ENCODE measurements around the gene ABHD17A.
"Not testable (repeated sequence)": the region's sequence is repeated elsewhere in the genome, so short reads cannot be mapped to it uniquely, and the experiment has no call there.

ABHD17A gene

GRCh38 chr19:1883784-1884183 lies 1.5 kb downstream of the ABHD17A start:
- TF ChIP-seq EZH2phosphoT487 (IDR thresholded peaks at IDR 0.05; ENCODE audit: low read length) (no peak), EZH2 (optimal IDR thresholded peaks at IDR 0.05; ENCODE audit: low read depth, low read length) (no peak), CTCF (IDR thresholded peaks at IDR 0.05; ENCODE audit: low read length) (no peak)
- Histone ChIP-seq H4K20me1 (ENCODE audit: insufficient read depth, low read length) (0 out of 2 replicates have a peak, but pooled peaks cover 6% of the 10 kb centered on the region), H3K36me3 (replicated peaks; ENCODE audit: insufficient read depth, low read length) (no peaks in the 10 kb centered on the region), H3K4me1 (ENCODE audit: low read length) (peaks cover 10% of the 10 kb centered on the region), H3F3A (ENCODE audit: insufficient read depth, low read length) (no peaks in the 10 kb centered on the region), H3K9me2 (replicated peaks; ENCODE audit: insufficient read depth, low read length) (no peaks in the 10 kb centered on the region), H3K9ac (ENCODE audit: low read length) (peak overlapping the region; percentile 89; the same call in 1 of the 2 replicates), H2AFZ (ENCODE audit: low read length) (no peak overlapping the region), H3K79me2 (ENCODE audit: low read length) (peaks cover 46% of the 10 kb centered on the region), H3K4me2 (ENCODE audit: low read depth, low read length) (peak overlapping the region; percentile 93), H3K27me3 (replicated peaks; ENCODE audit: insufficient read depth, low read length) (no peaks in the 10 kb centered on the region), H3K4me3 (ENCODE audit: low read length) (peak overlapping the region; percentile 97), H3K9me3 (replicated peaks; ENCODE audit: insufficient read depth, low read length) (no peaks in the 10 kb centered on the region), H3K27ac (ENCODE audit: low read length) (no peak overlapping the region)
- no peak for DNase-seq

GRCh38 chr19:1882786-1883692 lies 2.3 kb downstream of the ABHD17A start:
- Histone ChIP-seq H3K9me2 (replicated peaks; ENCODE audit: insufficient read depth, low read length) (no peaks in the 10 kb centered on the region), H3K4me3 (ENCODE audit: low read length) (no peak overlapping the region), H3K9ac (ENCODE audit: low read length) (no peak overlapping the region), H3K9me3 (replicated peaks; ENCODE audit: insufficient read depth, low read length) (no peaks in the 10 kb centered on the region), H3K4me1 (ENCODE audit: low read length) (peaks cover 10% of the 10 kb centered on the region), H3K4me2 (ENCODE audit: low read depth, low read length) (peak overlapping the region; percentile 93; the same call in 1 of the 2 replicates), H2AFZ (ENCODE audit: low read length) (no peak overlapping the region), H3K36me3 (replicated peaks; ENCODE audit: insufficient read depth, low read length) (no peaks in the 10 kb centered on the region), H3K27me3 (replicated peaks; ENCODE audit: insufficient read depth, low read length) (no peaks in the 10 kb centered on the region), H3F3A (ENCODE audit: insufficient read depth, low read length) (no peaks in the 10 kb centered on the region), H4K20me1 (ENCODE audit: insufficient read depth, low read length) (0 out of 2 replicates have a peak, but pooled peaks cover 6% of the 10 kb centered on the region), H3K79me2 (ENCODE audit: low read length) (peaks cover 46% of the 10 kb centered on the region), H3K27ac (ENCODE audit: low read length) (no peak overlapping the region)
- DNase-seq, result no peak
- no peak for TF ChIP-seq EZH2phosphoT487 (IDR thresholded peaks at IDR 0.05; ENCODE audit: low read length)
- TF ChIP-seq EZH2 (optimal IDR thresholded peaks at IDR 0.05; ENCODE audit: low read depth, low read length), result no peak
- no peak for TF ChIP-seq CTCF (IDR thresholded peaks at IDR 0.05; ENCODE audit: low read length)

- Histone ChIP-seq H3K9me3 (replicated peaks; ENCODE audit: insufficient read depth, low read length) (no peaks in the 10 kb centered on the region), H4K20me1 (ENCODE audit: insufficient read depth, low read length) (0 out of 2 replicates have a peak, but pooled peaks cover 6% of the 10 kb centered on the region), H3K9me2 (replicated peaks; ENCODE audit: insufficient read depth, low read length) (no peaks in the 10 kb centered on the region), H3K27me3 (replicated peaks; ENCODE audit: insufficient read depth, low read length) (no peaks in the 10 kb centered on the region), H3K79me2 (ENCODE audit: low read length) (peaks cover 46% of the 10 kb centered on the region), H3K4me3 (ENCODE audit: low read length) (no peak overlapping the region), H3F3A (ENCODE audit: insufficient read depth, low read length) (no peaks in the 10 kb centered on the region), H2AFZ (ENCODE audit: low read length) (no peak overlapping the region), H3K36me3 (replicated peaks; ENCODE audit: insufficient read depth, low read length) (no peaks in the 10 kb centered on the region), H3K27ac (ENCODE audit: low read length) (no peak overlapping the region), H3K9ac (ENCODE audit: low read length) (no peak overlapping the region), H3K4me2 (ENCODE audit: low read depth, low read length) (no peak overlapping the region), H3K4me1 (ENCODE audit: low read length) (peaks cover 10% of the 10 kb centered on the region)
- no peak for DNase-seq
- no peak for TF ChIP-seq EZH2 (optimal IDR thresholded peaks at IDR 0.05; ENCODE audit: low read depth, low read length)
- TF ChIP-seq CTCF (IDR thresholded peaks at IDR 0.05; ENCODE audit: low read length), result no peak
- no peak for TF ChIP-seq EZH2phosphoT487 (IDR thresholded peaks at IDR 0.05; ENCODE audit: low read length)
Measured at GRCh38 chr19:1882089-1882785, 3.1 kb downstream of the ABHD17A start.

- H4K20me1 ChIP-seq (ENCODE audit: insufficient read depth, low read length); H3K9me2 ChIP-seq (replicated peaks; ENCODE audit: insufficient read depth, low read length); DNase-seq; H3K27ac ChIP-seq (ENCODE audit: low read length); H3F3A ChIP-seq (ENCODE audit: insufficient read depth, low read length); H3K9me3 ChIP-seq (replicated peaks; ENCODE audit: insufficient read depth, low read length); H3K27me3 ChIP-seq (replicated peaks; ENCODE audit: insufficient read depth, low read length); H3K9ac ChIP-seq (ENCODE audit: low read length); H2AFZ ChIP-seq (ENCODE audit: low read length); H3K36me3 ChIP-seq (replicated peaks; ENCODE audit: insufficient read depth, low read length); H3K4me3 ChIP-seq (ENCODE audit: low read length); H3K4me2 ChIP-seq (ENCODE audit: low read depth, low read length): not testable (repeated sequence)
- peaks cover 49% of the 10 kb centered on the region for H3K79me2 ChIP-seq (ENCODE audit: low read length)
- H3K4me1 ChIP-seq (ENCODE audit: low read length), result peaks cover 11% of the 10 kb centered on the region
Measured at GRCh38 chr19:1881393-1882088, 3.8 kb downstream of the ABHD17A start.
